GM19455 (cell line): Measurements from ENCODE around the gene SYNDIG1.

Experiments
- ATAC-seq: cut with Tn5 transposase; IDR thresholded peaks from one replicate; pipeline ENCODE4 v1.9.1; 2021; ENCODE audit not compliant: unreplicated experiment

SYNDIG1 gene

GRCh38 chr20:24582373-24583168 lies 113.1 kb downstream of the SYNDIG1 start:
- no peak for ATAC-seq

- no peak for ATAC-seq
These were observed 113.9 kb downstream of the SYNDIG1 start for GRCh38 chr20:24583169-24583792.

GRCh38 chr20:24584078-24584477 lies 114.6 kb downstream of the SYNDIG1 start:
- no peak for ATAC-seq

GRCh38 chr20:24584538-24585356 lies 115.3 kb downstream of the SYNDIG1 start:
- no peak for ATAC-seq

- ATAC-seq = no peak
These were observed 116.5 kb downstream of the SYNDIG1 start for GRCh38 chr20:24585796-24586522.

- ATAC-seq = no peak
These were observed 117.1 kb downstream of the SYNDIG1 start for GRCh38 chr20:24586523-24586840.

GRCh38 chr20:24587384-24588046 lies 118.1 kb downstream of the SYNDIG1 start:
- no peak for ATAC-seq

- no peak for ATAC-seq
These were observed 118.7 kb downstream of the SYNDIG1 start for GRCh38 chr20:24588047-24588635.

GRCh38 chr20:24588725-24589340 lies 119.4 kb downstream of the SYNDIG1 start:
- no peak for ATAC-seq

GRCh38 chr20:24589381-24589780 lies 120.0 kb downstream of the SYNDIG1 start:
- no peak for ATAC-seq

GRCh38 chr20:24589815-24590177 lies 120.4 kb downstream of the SYNDIG1 start:
- no peak for ATAC-seq

GRCh38 chr20:24590178-24590982 lies 121.0 kb downstream of the SYNDIG1 start:
- no peak for ATAC-seq

- ATAC-seq = no peak
These were observed 127.6 kb downstream of the SYNDIG1 start for GRCh38 chr20:24597051-24597450.

GRCh38 chr20:24598346-24598745 lies 128.9 kb downstream of the SYNDIG1 start:
- ATAC-seq = no peak

GRCh38 chr20:24598996-24599395 lies 129.6 kb downstream of the SYNDIG1 start:
- ATAC-seq = no peak

GRCh38 chr20:24600012-24600411 lies 130.6 kb downstream of the SYNDIG1 start:
- ATAC-seq = no peak

- no peak for ATAC-seq
These were observed 134.0 kb downstream of the SYNDIG1 start for GRCh38 chr20:24603454-24603853.

GRCh38 chr20:24604966-24605665 lies 135.7 kb downstream of the SYNDIG1 start:
- ATAC-seq = no peak
